Measurements from ENCODE around the gene ZNF638.

- TF ChIP-seq CTCF (IDR thresholded peaks at IDR 0.05; ENCODE audit: low read length) (no peak), EZH2 (IDR thresholded peaks at IDR 0.05; ENCODE audit: borderline replicate concordance, low read length) (no peak)
Observed at GRCh38 chr2:71337776-71338175, 6.2 kb downstream of the ZNF638 start.

Data from OCI-LY1 (cell line).